Endodermal cell (in vitro differentiated cells): ENCODE measurements around the gene TMEM154. TPM values are rescaled to one million over a fixed set of nuclear protein-coding genes. Genes with fewer than 3 reads are reported as not detected.

Experiments
- DNase-seq: peaks from one replicate; pipeline ENCODE4 v3.0.0-alpha.2; 2017
- H3K27ac ChIP-seq: 2 replicates; pipeline ENCODE4 v1.5.1; 2013; ENCODE audit warnings: mild to moderate bottlenecking, low read depth, low read length, moderate library complexity
- H3K27me3 ChIP-seq: 2 replicates; pipeline ENCODE4 v1.6.1; 2013; ENCODE audit warnings: mild to moderate bottlenecking, low read length, moderate library complexity; ENCODE audit not compliant: insufficient read depth, control insufficient read depth, poor library complexity, severe bottlenecking
- H3K36me3 ChIP-seq: 2 replicates; pipeline ENCODE4 v1.7.0; 2013; ENCODE audit warnings: mild to moderate bottlenecking, low read length, moderate library complexity; ENCODE audit not compliant: control insufficient read depth, insufficient read depth
- H3K4me1 ChIP-seq: one replicate; pipeline ENCODE4 v1.7.0; 2013; ENCODE audit warnings: low read length; ENCODE audit not compliant: control insufficient read depth, insufficient read depth
- H3K4me3 ChIP-seq: 2 replicates; pipeline ENCODE4 v1.5.1; 2013; ENCODE audit warnings: mild to moderate bottlenecking, low read length, moderate library complexity
- H3K9ac ChIP-seq: 2 replicates; pipeline ENCODE4 v1.6.1; 2013; ENCODE audit warnings: mild to moderate bottlenecking, low read length, moderate library complexity; ENCODE audit not compliant: poor library complexity, severe bottlenecking; ENCODE audit errors: extremely low read depth
- H3K9me3 ChIP-seq: 2 replicates; pipeline ENCODE4 v1.6.1; 2013; ENCODE audit warnings: mild to moderate bottlenecking, low read length, moderate library complexity; ENCODE audit not compliant: control insufficient read depth
- H3K27ac Mint-ChIP-seq: 2 replicates; pipeline ENCODE4 v1.8.0; 2020; ENCODE audit warnings: mixed read lengths
- H3K27me3 Mint-ChIP-seq: 2 replicates; pipeline ENCODE4 v1.8.0; 2021; ENCODE audit warnings: mild to moderate bottlenecking, mixed read lengths; ENCODE audit not compliant: insufficient read depth
- H3K36me3 Mint-ChIP-seq: 2 replicates; pipeline ENCODE4 v1.8.0; 2020; ENCODE audit warnings: low read depth, mixed read lengths
- H3K4me1 Mint-ChIP-seq: 2 replicates; pipeline ENCODE4 v1.8.0; 2020; ENCODE audit warnings: mixed read lengths
- H3K4me3 Mint-ChIP-seq: 2 replicates; pipeline ENCODE4 v1.8.0; 2020; ENCODE audit warnings: mild to moderate bottlenecking, moderate library complexity, mixed read lengths
- H3K9me3 Mint-ChIP-seq: 2 replicates; pipeline ENCODE4 v1.8.0; 2020; ENCODE audit warnings: mild to moderate bottlenecking, mixed read lengths
- CTCF ChIP-seq: fragments of 200-600 bp; sonication (generic); conservative IDR thresholded peaks from 2 replicates; pipeline ENCODE4 v1.5.0; 2021; ENCODE audit warnings: antibody characterized with exemption, mild to moderate bottlenecking
- WGBS, 2 experiments: methylation state at CpG; one replicate each; pipeline versions ENCODE4 v1.1.5 to v1.1.7; 2013; ENCODE audit warnings: missing lambda C conversion rate in 2 of 2, mixed read lengths in 1 of 2; ENCODE audit not compliant: insufficient coverage in 1 of 2, insufficient read length in 1 of 2; 5-methylcytosine and 5-hydroxymethylcytosine counted together
- total RNA-seq, 2 donors: library from RNA; stranded (reverse); fragmentation: NEBNext Ultra II Directional in 1 of 2; extraction: Animal tissue kit (Norgen Biotek cat#: 25700) in 1 of 2; gene quantifications; 2 replicates in 1 of 2; 3 replicates in 1 of 2; pipeline ENCODE4 v1.2.1, GENCODE V29; 2021

The TMEM154 gene
- total RNA-seq, 2 donors from 2014 or later, result 0.81 to 1.6 TPM

- Mint-ChIP-seq H3K27ac (no peak overlapping the region), H3K4me3 (no peak overlapping the region), H3K9me3 (peaks cover 3% of the 10 kb centered on the region), H3K27me3 (no peaks in the 10 kb centered on the region), H3K36me3 (peaks cover 1% of the 10 kb centered on the region), H3K4me1 (peaks cover 32% of the 10 kb centered on the region)
- DNase-seq, result peak; percentile 25
- 0% methylated on average over 1 of the region's 1 CpG; no CpG with 5 or more reads in 1 of the 2 experiments for WGBS, 2 experiments
- Histone ChIP-seq H3K4me3 (no peak overlapping the region), H3K36me3 (no peaks in the 10 kb centered on the region), H3K4me1 (peaks cover 3% of the 10 kb centered on the region), H3K9ac (no peak overlapping the region), H3K27me3 (no peaks in the 10 kb centered on the region), H3K9me3 (peaks cover 6% of the 10 kb centered on the region), H3K27ac (no peak overlapping the region)
- TF ChIP-seq CTCF, result no peak
These were observed 18.3 kb upstream of the TMEM154 start for GRCh38 chr4:152698089-152698499.

- no peak for TF ChIP-seq CTCF
- no peak overlapping the region for H3K4me3 Mint-ChIP-seq
- no peak overlapping the region for H3K4me3 ChIP-seq
- peaks cover 3% of the 10 kb centered on the region for H3K4me1 ChIP-seq
- peaks cover 2% of the 10 kb centered on the region for H3K9me3 Mint-ChIP-seq
- H3K27ac ChIP-seq, result no peak overlapping the region
- H3K9me3 ChIP-seq, result peaks cover 2% of the 10 kb centered on the region
- peaks cover 1% of the 10 kb centered on the region for H3K36me3 Mint-ChIP-seq
- no peak overlapping the region for H3K9ac ChIP-seq
- H3K36me3 ChIP-seq, result no peaks in the 10 kb centered on the region
- peak; percentile 44 for DNase-seq
- no peak overlapping the region for H3K27ac Mint-ChIP-seq
- H3K4me1 Mint-ChIP-seq, result peaks cover 32% of the 10 kb centered on the region
- no peaks in the 10 kb centered on the region for H3K27me3 ChIP-seq
- 94 to 100% methylated on average over 1 to 3 of the region's 3 CpGs for WGBS, 2 experiments
- H3K27me3 Mint-ChIP-seq, result no peaks in the 10 kb centered on the region
These were observed 17.7 kb upstream of the TMEM154 start for GRCh38 chr4:152697284-152698088.

GRCh38 chr4:152696764-152697261 is 17.0 kb upstream of the TMEM154 start:
- peaks cover 32% of the 10 kb centered on the region for H3K4me1 Mint-ChIP-seq
- Histone ChIP-seq H3K4me3 (no peak overlapping the region), H3K27me3 (no peaks in the 10 kb centered on the region), H3K9ac (no peak overlapping the region), H3K9me3 (no peaks in the 10 kb centered on the region), H3K36me3 (no peaks in the 10 kb centered on the region), H3K4me1 (peaks cover 3% of the 10 kb centered on the region), H3K27ac (no peak overlapping the region)
- H3K27me3 Mint-ChIP-seq, result no peaks in the 10 kb centered on the region
- DNase-seq, result no peak
- no peak for TF ChIP-seq CTCF
- peaks cover 1% of the 10 kb centered on the region for H3K36me3 Mint-ChIP-seq
- WGBS, 2 experiments, result 88 to 98% methylated on average over 5 of the region's 5 CpGs
- no peak overlapping the region for H3K27ac Mint-ChIP-seq
- H3K4me3 Mint-ChIP-seq, result no peak overlapping the region
- no peaks in the 10 kb centered on the region for H3K9me3 Mint-ChIP-seq
